Mucosa of stomach (tissue), 1 donor: ENCODE results near the gene SZT2.

Experiments used
- H3K27me3 ChIP-seq: one replicate; pipeline ENCODE4 v1.7.0; 2013; ENCODE audit warnings: mild to moderate bottlenecking, low read length; ENCODE audit not compliant: control insufficient read depth, insufficient read depth
- H3K36me3 ChIP-seq: one replicate; pipeline ENCODE4 v1.7.0; 2013; ENCODE audit warnings: low read length; ENCODE audit not compliant: control insufficient read depth, insufficient read depth
- H3K4me1 ChIP-seq: one replicate; pipeline ENCODE4 v1.7.0; 2013; ENCODE audit warnings: mild to moderate bottlenecking, low read length; ENCODE audit not compliant: control insufficient read depth, insufficient read depth
- H3K4me3 ChIP-seq: one replicate; pipeline ENCODE4 v1.7.0; 2013; ENCODE audit warnings: low read length
- H3K9ac ChIP-seq: one replicate; pipeline ENCODE4 v1.7.0; 2013; ENCODE audit warnings: mild to moderate bottlenecking, low read length, moderate library complexity
- H3K9me3 ChIP-seq: one replicate; pipeline ENCODE4 v1.7.0; 2013; ENCODE audit warnings: mild to moderate bottlenecking, low read length, moderate library complexity; ENCODE audit not compliant: control insufficient read depth
- donor health status: Pancreatic carcinoma.

The SZT2 gene

GRCh38 chr1:43389326-43390313 lies at the start of gene SZT2, which contains the start of gene MED8:
Gene SZT2, plus strand, starts transcription at chr1:43389899. Its CDS starts 70 bp downstream, at chr1:43389969.
Gene MED8, minus strand, starts transcription at chr1:43389800. Its CDS starts 36 bp downstream, at chr1:43389764.
- peaks cover 15% of the 10 kb centered on the region for H3K4me1 ChIP-seq
- peaks cover 8% of the 10 kb centered on the region for H3K36me3 ChIP-seq

GRCh38 chr1:43340559-43340958 lies 49.1 kb upstream of the SZT2 start:
- Histone ChIP-seq H3K27me3 (no peaks in the 10 kb centered on the region), H3K9ac (no peak overlapping the region), H3K4me1 (peaks cover 17% of the 10 kb centered on the region), H3K9me3 (no peaks in the 10 kb centered on the region), H3K36me3 (no peaks in the 10 kb centered on the region), H3K4me3 (no peak overlapping the region)

More at GRCh38 chr1:43389326-43390313, at the start of gene SZT2, which contains the start of gene MED8:
- Histone ChIP-seq H3K9me3 (no peaks in the 10 kb centered on the region), H3K27me3 (no peaks in the 10 kb centered on the region), H3K9ac (peak within 1 kb of the TSS; percentile 95), H3K4me3 (peak within 1 kb of the TSS; percentile 52)

- Histone ChIP-seq H3K4me1 (peaks cover 42% of the 10 kb centered on the region), H3K4me3 (no peak overlapping the region), H3K9ac (no peak overlapping the region), H3K9me3 (no peaks in the 10 kb centered on the region), H3K27me3 (no peaks in the 10 kb centered on the region), H3K36me3 (no peaks in the 10 kb centered on the region)
Measured at GRCh38 chr1:43344267-43344850, 45.3 kb upstream of the SZT2 start.

GRCh38 chr1:43345120-43345519 lies 44.6 kb upstream of the SZT2 start:
- H3K4me1 ChIP-seq: peaks cover 49% of the 10 kb centered on the region
- H3K4me3 ChIP-seq: no peak overlapping the region

GRCh38 chr1:43346636-43347035 lies 43.1 kb upstream of the SZT2 start:
- H3K9me3 ChIP-seq: no peaks in the 10 kb centered on the region
- H3K4me1 ChIP-seq: peaks cover 54% of the 10 kb centered on the region
- H3K36me3 ChIP-seq: no peaks in the 10 kb centered on the region
- no peak overlapping the region for H3K9ac ChIP-seq
- no peak overlapping the region for H3K4me3 ChIP-seq
- H3K27me3 ChIP-seq: no peaks in the 10 kb centered on the region

More at GRCh38 chr1:43345120-43345519, 44.6 kb upstream of the SZT2 start:
- H3K9me3 ChIP-seq: no peaks in the 10 kb centered on the region
- no peaks in the 10 kb centered on the region for H3K27me3 ChIP-seq
- H3K36me3 ChIP-seq: no peaks in the 10 kb centered on the region
- H3K9ac ChIP-seq: no peak overlapping the region

- Histone ChIP-seq H3K4me1 (peaks cover 55% of the 10 kb centered on the region), H3K36me3 (no peaks in the 10 kb centered on the region), H3K9ac (peak overlapping the region; percentile 87), H3K4me3 (peak overlapping the region; percentile 22), H3K27me3 (no peaks in the 10 kb centered on the region), H3K9me3 (no peaks in the 10 kb centered on the region)
Measured at GRCh38 chr1:43348343-43348808, 41.3 kb upstream of the SZT2 start.

- Histone ChIP-seq H3K9me3 (no peaks in the 10 kb centered on the region), H3K9ac (peak overlapping the region; percentile 87), H3K4me1 (peaks cover 53% of the 10 kb centered on the region), H3K27me3 (no peaks in the 10 kb centered on the region), H3K36me3 (no peaks in the 10 kb centered on the region), H3K4me3 (peak overlapping the region; percentile 22)
Measured at GRCh38 chr1:43348809-43349593, 40.7 kb upstream of the SZT2 start.

GRCh38 chr1:43349594-43350306 lies 39.9 kb upstream of the SZT2 start:
- H3K4me3 ChIP-seq: no peak overlapping the region
- H3K9ac ChIP-seq: peak overlapping the region; percentile 87
- no peaks in the 10 kb centered on the region for H3K9me3 ChIP-seq

GRCh38 chr1:43350976-43351375 lies 38.7 kb upstream of the SZT2 start:
- Histone ChIP-seq H3K4me3 (no peak overlapping the region), H3K36me3 (no peaks in the 10 kb centered on the region), H3K9ac (no peak overlapping the region), H3K4me1 (peaks cover 34% of the 10 kb centered on the region), H3K9me3 (no peaks in the 10 kb centered on the region), H3K27me3 (no peaks in the 10 kb centered on the region)

More at GRCh38 chr1:43349594-43350306, 39.9 kb upstream of the SZT2 start:
- Histone ChIP-seq H3K27me3 (no peaks in the 10 kb centered on the region), H3K4me1 (peaks cover 46% of the 10 kb centered on the region), H3K36me3 (no peaks in the 10 kb centered on the region)

- Histone ChIP-seq H3K27me3 (no peaks in the 10 kb centered on the region), H3K4me1 (peaks cover 27% of the 10 kb centered on the region)
Measured at GRCh38 chr1:43351421-43352350, 38.0 kb upstream of the SZT2 start.

More at GRCh38 chr1:43351421-43352350, 38.0 kb upstream of the SZT2 start:
- Histone ChIP-seq H3K4me3 (no peak overlapping the region), H3K36me3 (no peaks in the 10 kb centered on the region), H3K9me3 (no peaks in the 10 kb centered on the region), H3K9ac (no peak overlapping the region)
